Measurements from ENCODE around the gene ADAMTS2.
"Not testable (repeated sequence)": the region's sequence is repeated elsewhere in the genome, so short reads cannot be mapped to it uniquely, and the experiment has no call there.

The ADAMTS2 gene

GRCh38 chr5:179288809-179289185 lies 56.5 kb downstream of the ADAMTS2 start:
- H3K27ac ChIP-seq: no peak overlapping the region
- TF ChIP-seq, protein P1, sequence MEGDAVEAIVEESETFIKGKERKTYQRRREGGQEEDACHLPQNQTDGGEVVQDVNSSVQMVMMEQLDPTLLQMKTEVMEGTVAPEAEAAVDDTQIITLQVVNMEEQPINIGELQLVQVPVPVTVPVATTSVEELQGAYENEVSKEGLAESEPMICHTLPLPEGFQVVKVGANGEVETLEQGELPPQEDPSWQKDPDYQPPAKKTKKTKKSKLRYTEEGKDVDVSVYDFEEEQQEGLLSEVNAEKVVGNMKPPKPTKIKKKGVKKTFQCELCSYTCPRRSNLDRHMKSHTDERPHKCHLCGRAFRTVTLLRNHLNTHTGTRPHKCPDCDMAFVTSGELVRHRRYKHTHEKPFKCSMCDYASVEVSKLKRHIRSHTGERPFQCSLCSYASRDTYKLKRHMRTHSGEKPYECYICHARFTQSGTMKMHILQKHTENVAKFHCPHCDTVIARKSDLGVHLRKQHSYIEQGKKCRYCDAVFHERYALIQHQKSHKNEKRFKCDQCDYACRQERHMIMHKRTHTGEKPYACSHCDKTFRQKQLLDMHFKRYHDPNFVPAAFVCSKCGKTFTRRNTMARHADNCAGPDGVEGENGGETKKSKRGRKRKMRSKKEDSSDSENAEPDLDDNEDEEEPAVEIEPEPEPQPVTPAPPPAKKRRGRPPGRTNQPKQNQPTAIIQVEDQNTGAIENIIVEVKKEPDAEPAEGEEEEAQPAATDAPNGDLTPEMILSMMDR (conservative IDR thresholded peaks at IDR 0.05): no peak

- no peak overlapping the region for H3K27ac ChIP-seq
- TF ChIP-seq, protein P1 (conservative IDR thresholded peaks at IDR 0.05): no peak
Measured at GRCh38 chr5:179288101-179288808, 57.0 kb downstream of the ADAMTS2 start.

- H3K27ac ChIP-seq: no peak overlapping the region
- TF ChIP-seq, protein P1 (conservative IDR thresholded peaks at IDR 0.05): no peak
Measured at GRCh38 chr5:179287631-179288030, 57.6 kb downstream of the ADAMTS2 start.

DNA sequence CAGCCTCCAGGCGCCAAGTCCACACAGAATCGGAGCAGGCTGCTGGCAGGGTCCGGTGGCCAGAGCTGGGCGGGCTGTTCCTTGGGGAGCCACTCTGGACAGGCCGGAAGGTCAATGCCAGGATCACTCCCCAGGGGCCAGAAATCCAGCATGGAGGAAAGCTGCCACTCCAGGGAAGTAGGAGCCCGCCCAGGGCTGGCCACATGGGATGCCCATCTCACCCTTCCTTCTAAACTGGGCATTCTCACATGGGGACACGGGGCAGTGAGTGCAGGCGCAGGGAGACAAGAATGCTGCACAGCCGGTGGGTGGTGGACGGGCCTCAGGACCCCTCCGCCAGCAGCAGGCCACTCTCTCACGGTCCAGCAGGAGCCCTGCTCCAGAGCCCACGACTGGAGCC lies 58.2 kb downstream of the ADAMTS2 start:
- TF ChIP-seq, protein P1 (conservative IDR thresholded peaks at IDR 0.05): no peak
- H3K27ac ChIP-seq: no peak overlapping the region

DNA sequence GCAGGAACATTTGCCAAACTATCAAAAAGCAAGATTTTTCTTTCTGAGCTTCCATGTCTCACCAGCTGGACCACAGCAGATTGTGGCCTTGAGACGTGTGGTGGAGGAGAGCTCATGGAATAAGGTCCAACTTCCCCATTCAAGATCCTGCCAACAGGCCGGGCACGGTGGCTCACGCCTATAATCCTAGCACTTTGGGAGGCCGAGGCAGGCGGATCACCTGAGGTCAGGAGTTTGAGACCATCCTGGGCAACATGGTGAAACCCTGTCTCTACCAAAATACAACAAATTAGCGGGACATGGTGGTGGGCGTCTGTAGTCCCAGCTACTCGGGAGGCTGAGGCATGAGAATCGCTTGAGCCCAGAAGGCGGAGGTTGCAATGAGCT lies 59.5 kb downstream of the ADAMTS2 start:
- H3K27ac ChIP-seq: not testable (repeated sequence)

DNA sequence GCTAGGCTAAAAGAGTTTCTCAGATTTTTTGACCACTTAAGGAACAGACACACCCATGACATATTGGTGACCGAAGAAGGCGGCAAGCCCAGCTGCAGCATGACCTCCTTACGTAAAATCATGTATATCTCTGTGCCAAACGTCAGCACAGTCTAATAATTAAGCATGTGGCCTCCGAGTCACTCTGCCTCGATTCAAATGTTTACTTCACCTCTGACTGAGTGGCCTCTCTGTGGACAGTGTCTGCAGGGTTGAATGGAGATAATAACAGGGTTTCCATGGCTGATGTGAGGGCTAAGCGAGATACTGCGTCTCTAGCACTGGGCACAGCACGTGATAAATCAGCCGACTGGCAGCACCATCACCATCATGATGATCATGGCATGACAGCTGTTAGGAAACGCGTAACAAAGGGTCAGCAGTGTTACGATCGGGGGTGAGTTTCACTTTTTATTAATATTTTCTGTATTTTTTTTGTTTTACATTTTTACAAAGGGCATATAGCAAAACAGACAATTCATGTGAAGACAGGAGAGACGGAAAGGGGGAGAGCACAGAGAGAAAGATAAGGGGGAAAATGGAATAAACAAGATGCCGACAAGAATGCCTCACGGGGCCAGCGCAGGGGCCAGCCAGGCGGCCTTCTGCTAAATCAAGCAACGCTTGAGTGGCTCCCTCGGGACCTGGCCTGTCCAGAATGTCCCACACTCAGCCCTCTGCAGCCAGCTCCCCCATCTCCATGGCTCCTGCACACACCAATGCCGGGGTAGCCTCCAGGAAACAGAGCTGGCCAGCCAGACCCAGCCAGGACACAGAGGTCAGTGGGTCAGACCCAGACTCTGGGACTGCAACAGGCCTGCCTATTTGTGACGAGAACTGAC lies 60.3 kb downstream of the ADAMTS2 start:
- TF ChIP-seq, protein P1 (conservative IDR thresholded peaks at IDR 0.05): no peak
- no peak overlapping the region for H3K27ac ChIP-seq

- not testable (repeated sequence) for H3K27ac ChIP-seq
Measured at GRCh38 chr5:179283908-179284307, 61.4 kb downstream of the ADAMTS2 start.

DNA sequence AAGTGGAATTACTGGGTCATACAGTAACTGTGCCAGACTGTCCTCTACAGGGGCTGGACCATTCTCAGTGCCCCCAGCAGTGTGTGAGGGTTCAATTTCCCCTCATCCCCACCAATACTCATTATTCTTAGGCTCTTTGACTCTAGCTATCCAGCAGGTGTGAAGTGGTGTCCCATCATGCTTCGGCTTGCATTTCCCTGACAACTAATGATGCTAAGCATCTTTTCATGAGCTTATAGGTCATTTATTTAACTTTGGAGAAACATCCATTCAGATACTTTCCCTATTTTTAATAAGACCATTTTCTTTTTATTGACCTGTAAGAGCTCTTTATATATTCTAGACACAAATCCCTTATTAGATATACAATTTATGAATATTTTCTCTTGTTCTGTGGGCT lies 63.6 kb downstream of the ADAMTS2 start:
- H3K27ac ChIP-seq: no peak overlapping the region
- TF ChIP-seq, protein P1 (conservative IDR thresholded peaks at IDR 0.05): no peak

Measured in VCaP (cell line).